Islet of Langerhans (tissue), 1 donor: ENCODE data around the gene PKN1.

Source experiments
- FAIRE-seq: peaks from one replicate; lab custom pipeline; 2011; peaks lifted over from hg19 to GRCh38; lab: Jason Lieb, UNC

PKN1 gene

GRCh38 chr19:14515501-14516047, 82.5 kb downstream of the PKN1 start:
- FAIRE-seq: no peak

- no peak for FAIRE-seq
Observed at GRCh38 chr19:14516048-14516534, 83.0 kb downstream of the PKN1 start.

DNA sequence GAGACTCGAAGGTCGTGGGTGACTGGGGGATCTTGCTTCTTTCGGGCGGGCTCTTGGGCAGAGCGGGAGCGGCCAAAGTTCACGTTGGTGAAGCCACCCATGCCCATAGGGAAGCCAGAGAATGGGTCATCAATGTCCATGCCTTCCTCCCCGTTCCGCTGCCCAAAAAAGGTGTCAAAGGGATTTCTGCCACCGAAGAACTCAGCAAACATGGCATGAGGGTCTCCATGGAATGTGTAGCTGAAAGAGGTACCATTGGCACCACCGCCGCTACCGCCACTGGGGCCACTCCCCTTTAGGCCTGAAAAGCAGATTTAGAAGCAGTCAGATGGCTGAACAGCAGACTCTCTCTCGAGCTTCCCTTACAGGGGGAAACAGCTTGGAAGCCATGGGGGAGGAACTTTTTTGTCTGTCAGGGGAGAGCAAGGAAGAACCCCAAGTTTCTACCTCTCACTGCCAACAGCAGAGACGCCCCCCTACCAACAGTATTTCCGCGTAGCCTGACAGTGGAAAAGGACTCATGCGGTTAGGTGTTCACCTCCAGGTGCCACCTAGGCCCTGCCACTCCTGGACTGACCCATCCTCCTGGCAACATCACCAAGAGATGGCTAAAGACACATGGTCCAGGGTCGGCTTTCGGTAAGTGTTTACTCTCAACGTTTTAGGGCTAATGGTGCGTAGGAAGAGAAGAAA, 83.8 kb downstream of the PKN1 start:
- FAIRE-seq: no peak

DNA sequence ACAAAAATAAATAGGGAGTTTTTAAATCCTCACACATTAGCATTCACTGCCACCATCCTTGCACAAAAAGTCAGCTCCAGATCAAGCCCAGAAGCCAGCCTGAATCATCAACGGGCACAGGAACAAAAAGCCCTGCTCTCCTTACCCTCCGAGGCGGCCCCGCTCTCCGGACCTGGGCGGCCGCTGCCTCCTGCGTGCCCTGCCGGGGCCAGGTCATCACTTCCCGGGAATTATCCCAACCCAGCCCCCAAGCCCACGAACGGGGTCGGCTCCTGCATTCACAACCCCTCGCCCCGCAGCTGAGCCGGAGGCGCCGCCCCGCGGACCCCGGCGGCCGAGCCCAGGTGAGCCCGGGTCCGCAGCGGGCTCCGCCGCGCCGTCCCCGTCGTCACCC, 84.3 kb downstream of the PKN1 start:
- no peak for FAIRE-seq

DNA sequence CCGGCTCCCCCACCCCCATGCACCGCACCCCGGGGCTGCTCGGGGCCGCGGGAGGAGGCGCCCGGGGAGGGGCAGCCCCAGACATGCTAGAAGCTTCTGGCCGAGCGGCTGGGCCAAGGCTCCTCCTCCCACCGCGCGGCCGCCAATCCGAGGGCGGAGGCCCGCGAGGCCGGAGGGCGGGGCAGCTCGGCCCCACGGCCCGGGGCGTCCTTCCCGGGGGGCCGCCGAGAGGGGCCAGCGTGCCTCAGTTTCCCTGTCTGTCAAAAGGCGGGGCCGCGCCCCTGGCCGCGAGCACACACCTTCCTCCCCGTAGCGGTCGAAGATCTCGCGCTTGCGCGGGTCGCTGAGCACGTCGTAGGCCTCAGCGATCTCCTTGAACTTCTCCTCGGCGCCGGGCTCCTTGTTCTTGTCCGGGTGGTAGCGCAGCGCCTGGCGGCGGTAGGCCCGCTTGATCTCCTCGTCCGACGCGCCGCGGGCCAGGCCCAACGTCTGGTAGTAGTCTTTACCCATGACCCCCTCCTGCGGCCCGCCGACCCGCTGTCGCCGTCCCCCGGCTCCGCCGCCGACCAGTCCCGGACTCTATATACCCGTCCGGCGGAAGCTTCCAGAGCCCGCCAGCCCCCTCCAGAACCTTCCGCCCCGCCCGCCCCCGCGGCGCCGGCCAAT, 84.9 kb downstream of the PKN1 start, which contains the start of gene DNAJB1:
DNAJB1 (minus strand) TSS at position 558 of the 666 bp plus-strand sequence; CDS start at position 510, 48 bp downstream.
- no peak for FAIRE-seq

DNA sequence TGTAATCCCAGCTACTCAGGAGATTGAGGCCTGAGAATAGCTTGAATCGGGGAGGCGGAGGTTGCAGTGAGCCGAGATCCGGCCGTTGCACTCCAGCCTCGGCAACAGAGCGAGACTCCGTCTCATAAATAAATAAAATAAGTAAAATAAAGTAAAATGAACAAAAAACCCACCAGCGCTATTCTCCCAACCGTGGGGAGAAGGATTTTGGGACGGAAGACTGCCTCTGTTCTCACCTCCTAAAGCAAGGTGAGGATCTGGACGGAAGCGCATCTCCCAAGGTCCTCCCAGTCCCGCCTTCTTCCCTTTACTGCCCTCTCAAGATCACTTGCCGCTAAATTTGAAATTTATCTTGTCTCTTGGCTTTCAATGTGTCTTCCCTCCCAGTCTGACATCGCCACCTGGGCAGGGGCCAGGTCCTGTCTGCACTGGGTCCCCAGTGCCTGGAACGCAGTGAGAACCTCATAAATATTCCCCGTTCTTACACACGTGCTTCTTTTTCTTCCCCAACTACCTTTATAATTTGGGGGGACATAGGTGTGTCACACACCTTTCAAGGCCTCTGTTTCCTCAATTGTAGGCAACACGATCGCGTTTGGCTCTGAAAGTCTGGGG, 86.2 kb downstream of the PKN1 start:
- no peak for FAIRE-seq

- FAIRE-seq: no peak
Observed at GRCh38 chr19:14519860-14520407, 86.8 kb downstream of the PKN1 start.

GRCh38 chr19:14520543-14520942, 87.4 kb downstream of the PKN1 start:
- FAIRE-seq: no peak
